HuH-7 (cell line): Measurements from ENCODE around the gene KCNN3.
"Not testable (repeated sequence)": the region's sequence is repeated elsewhere in the genome, so short reads cannot be mapped to it uniquely, and the experiment has no call there.

Source experiments
- DNase-seq: peaks from one replicate; pipeline ENCODE4 v3.0.0; 2011; ENCODE audit warnings: low spot score

KCNN3 gene

DNA sequence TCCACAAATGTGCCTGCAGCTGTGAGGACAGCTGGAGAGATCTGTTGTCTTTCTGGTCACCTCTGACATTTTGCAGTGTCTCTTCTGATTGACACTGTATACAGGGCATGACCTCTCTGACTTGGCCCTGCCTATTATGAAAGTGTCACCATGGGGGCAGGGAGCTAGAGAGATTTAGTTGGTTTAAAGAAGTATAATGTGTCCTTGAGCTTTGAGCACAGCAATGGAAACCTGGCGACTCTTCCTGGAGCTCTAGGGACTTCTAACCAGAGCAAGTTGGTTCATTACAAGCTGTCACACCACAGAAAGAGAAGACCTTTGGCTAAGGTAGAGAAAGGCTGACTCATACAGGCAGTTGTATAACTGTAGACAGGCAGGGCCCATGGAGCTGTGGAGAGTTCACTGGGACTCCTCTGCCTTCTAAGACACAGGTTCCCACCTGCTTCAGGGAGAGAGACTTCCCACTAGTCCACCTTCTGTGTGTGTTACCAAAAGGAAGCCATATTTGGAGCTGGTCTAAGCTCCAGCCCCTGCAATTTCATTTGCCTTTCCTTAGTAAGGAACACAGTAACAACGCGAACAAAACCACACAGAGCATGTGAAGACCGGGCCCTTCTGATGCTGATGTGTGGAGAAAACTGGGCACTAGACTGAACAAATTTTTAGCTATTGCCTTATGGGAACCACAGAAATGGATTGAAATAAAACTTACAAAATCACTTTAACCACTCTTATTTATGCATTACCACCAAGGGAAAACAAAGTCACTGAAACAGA is 171.6 kb downstream of the KCNN3 start:
- no peak for DNase-seq

- no peak for DNase-seq
Observed at GRCh38 chr1:154697710-154698109, 172.4 kb downstream of the KCNN3 start.

- DNase-seq = no peak
Observed at GRCh38 chr1:154696456-154696855, 173.6 kb downstream of the KCNN3 start.

GRCh38 chr1:154695985-154696384 is 174.1 kb downstream of the KCNN3 start:
- no peak for DNase-seq

DNA sequence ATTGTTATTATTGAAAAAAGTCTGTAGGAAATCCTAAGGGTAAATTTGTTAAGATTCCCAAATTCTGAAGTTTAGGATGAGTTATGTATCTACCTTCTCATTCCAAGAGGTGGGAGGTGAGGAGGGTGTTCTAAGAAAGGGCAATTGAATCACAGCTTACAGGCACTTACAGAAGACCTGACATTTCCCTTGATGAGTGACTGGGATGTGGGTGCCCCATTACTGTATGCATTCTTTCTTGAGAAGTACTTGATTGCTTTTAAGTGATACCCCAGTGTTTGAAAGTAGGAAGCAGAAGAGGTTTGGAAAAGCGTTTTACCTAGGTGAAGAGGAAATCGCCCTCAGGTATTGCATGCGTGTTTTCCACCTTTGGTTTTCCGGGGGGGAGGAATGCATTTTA is 175.1 kb downstream of the KCNN3 start:
- no peak for DNase-seq

DNA sequence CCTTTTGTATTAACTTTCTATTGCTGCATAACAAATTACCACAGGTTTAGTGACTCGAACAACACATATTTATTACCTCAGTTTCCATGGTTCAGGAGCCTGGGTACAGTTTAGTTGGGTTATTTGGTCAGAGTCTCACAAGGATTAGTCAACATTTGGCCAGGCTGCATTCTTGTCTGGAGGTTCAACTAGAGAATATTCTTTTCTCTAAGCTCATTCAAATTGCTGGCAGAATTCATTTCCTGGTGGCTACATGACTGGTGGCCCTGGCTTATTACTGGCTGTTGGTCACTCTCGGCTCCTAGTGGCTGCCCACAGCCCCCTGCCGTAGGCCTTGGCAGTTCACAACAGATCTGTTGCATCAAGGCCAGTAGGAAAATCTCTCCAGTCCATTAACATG is 181.0 kb downstream of the KCNN3 start:
- no peak for DNase-seq

- no peak for DNase-seq
Observed at GRCh38 chr1:154686507-154686906, 183.6 kb downstream of the KCNN3 start.

- DNase-seq = no peak
Observed at GRCh38 chr1:154683820-154684219, 186.3 kb downstream of the KCNN3 start.

- DNase-seq = no peak
Observed at GRCh38 chr1:154682254-154682653, 187.8 kb downstream of the KCNN3 start.

DNA sequence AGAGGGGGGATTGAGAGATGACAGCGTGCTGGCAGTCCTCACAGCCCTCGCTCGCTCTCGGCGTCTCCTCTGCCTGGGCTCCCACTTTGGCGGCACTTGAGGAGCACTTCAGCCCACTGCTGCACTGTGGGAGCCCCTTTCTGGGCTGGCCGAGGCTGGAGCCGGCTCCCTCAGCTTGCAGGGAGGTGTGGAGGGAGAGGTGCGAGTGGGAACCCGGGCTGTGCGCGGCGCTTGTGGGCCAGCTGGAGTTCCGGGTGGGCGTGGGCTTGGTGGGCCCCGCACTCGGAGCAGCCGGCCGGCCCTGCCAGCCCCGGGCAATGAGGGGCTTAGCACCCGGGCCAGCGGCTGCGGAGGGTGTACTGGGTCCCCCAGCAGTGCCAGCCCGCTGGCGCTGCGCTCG is 192.2 kb downstream of the KCNN3 start:
- DNase-seq = not testable (repeated sequence)

DNA sequence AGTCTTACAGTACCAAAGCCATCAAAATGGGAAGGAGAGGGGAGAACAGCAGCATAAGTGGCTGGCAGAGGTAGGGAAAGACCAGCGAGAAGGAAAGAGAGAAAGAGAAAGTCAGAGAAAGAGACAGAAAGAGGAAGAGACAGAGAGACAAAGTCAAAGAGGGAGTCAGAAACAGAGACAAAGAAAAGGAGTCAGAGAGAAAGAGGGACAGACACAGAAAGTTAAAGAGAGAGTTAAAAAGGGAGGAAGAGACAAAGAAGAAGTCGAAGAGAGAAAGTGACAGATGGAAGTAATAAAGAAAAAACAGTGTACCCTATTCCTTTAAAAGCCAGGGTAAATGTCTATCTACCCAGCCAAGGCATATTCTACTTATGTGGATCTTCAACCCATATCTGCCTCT is 193.2 kb downstream of the KCNN3 start:
- DNase-seq = not testable (repeated sequence)

DNA sequence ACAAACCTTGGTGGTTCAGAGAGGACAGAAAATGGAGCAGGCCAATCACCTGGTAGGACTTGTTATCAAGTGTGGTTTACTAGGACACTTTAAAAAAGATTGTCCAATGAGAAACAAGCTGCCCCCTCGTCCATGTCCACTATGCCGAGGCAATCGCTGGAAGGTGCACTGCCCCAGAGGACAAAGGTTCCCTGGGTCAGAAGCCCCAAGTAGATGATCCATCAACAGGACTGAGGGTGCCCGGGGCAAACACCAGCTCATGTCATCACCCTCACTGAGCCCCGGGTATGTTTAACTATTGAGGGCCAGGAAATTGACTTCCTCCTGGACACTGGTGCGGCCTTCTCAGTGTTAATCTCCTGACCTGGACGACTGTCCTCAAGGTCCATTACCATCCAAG is 195.6 kb downstream of the KCNN3 start:
- DNase-seq = not testable (repeated sequence)

DNA sequence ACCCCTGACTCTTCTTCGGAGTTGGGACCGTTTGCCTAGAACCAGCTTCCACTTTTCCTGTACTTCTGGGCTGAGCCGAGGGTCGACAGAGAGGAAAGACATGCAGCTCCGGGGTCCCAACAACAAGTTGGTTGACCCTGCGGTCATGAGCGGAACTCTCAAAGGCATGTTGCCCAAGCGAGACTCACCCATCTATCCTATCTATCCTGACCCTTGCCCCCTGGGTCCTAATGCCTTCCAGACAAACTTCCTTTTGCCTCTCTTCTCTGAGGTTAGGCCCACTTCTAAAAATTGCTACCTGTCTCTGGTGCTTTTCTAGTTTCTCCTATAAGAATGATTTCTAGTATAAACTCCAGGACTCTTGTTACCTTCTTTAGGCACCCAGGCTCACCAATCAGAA is 197.8 kb downstream of the KCNN3 start:
- DNase-seq = not testable (repeated sequence)

- DNase-seq = not testable (repeated sequence)
Observed at GRCh38 chr1:154671412-154671811, 198.7 kb downstream of the KCNN3 start.

GRCh38 chr1:154670310-154671270 is 199.5 kb downstream of the KCNN3 start:
- DNase-seq = not testable (repeated sequence)

- peak; percentile 93 for DNase-seq
Observed at GRCh38 chr1:154669464-154670282, 200.4 kb downstream of the KCNN3 start.

GRCh38 chr1:154666051-154666790 is 203.9 kb downstream of the KCNN3 start:
- DNase-seq = no peak

DNA sequence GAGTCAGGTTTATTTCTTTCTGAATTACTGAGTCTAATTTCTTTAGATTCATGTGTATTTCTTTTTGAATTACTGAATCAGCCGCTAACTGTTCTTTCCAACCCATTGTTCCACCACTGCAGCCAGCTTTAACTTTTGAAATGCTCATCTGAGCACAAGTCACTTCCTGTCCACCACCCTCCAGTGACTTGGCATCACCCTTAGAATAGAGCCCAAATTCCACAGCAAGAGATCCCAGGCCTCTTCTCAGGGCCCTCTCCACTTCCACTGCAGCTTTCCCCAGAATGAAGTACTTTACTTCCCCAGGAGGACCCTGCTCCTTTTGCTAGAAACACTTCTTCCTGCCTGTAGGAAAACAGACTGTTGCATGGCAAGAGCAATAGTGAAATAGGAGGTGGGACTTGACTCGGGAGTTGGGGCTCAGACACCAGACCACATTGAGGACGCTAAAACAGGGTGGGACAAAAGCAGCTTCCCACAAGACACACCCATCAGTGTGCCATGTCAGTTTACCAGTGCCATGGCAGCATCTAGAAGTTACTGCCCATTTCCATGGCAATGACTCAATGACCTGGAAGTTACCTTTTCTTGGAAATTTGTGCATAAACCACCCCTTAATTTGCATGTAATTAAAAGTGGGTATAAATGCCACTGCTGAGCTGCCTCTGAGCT is 205.6 kb downstream of the KCNN3 start:
- DNase-seq = no peak

- DNase-seq = no peak
Observed at GRCh38 chr1:154663471-154664060, 206.5 kb downstream of the KCNN3 start.

- no peak for DNase-seq
Observed at GRCh38 chr1:154661110-154661509, 209.0 kb downstream of the KCNN3 start.
